GM12875 (cell line): ENCODE measurements around the gene IFFO2.

ENCODE experiments used
- H3K4me3 ChIP-seq: one replicate; pipeline ENCODE4 v1.5.1; 2011; ENCODE audit warnings: low read depth, low read length, control low read depth
- TF ChIP-seq, protein P1 (sequence below): IDR thresholded peaks from 2 replicates; pipeline ENCODE4 v1.5.1; 2011; ENCODE audit warnings: low read depth, mild to moderate bottlenecking, control low read depth, inconsistent platforms, low read length, moderate library complexity, borderline replicate concordance; ENCODE audit not compliant: insufficient read depth

Gene IFFO2

DNA sequence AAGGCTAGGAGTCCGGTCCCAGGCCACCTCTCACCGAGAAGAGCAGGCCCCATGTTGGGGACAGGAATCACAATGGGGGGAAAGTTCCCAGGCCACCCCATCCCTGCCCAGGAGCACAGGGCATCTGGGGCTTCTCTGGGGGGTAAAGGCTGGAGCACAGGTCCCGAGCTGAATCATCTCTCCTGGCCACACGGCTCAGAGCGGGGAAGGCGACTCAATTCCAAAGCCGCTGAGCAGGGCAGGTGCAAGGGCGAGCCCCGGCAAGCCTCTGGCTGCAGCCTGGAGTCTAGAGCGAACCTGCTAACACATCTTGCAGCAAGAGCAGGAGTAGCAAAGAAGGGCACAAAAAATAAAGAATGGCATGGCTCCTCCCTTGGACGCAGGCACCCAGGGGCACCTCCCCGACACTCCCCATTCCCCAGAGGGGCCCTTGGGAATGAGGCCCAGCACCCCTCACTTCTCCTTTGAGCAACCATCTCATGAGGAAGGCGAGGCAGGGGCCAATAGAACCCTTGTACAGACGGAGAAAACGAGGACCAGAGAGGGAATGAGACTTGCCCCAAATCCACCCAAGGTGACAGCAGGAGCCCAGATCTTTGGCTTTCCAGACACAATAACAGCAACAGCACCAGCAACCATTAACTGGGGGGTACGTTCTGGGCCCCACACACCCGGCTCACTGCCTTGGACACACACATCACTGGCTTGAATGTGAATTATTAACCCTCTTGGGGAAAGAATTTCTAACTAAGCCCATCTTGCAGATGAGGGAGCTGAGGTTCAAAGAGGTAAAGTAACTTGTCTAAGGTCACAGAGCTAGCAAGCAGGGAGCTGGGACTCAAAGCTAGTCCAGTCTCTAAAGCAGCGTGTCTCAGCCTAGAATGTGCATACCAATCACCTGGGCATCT, 33.4 kb downstream of the IFFO2 start:
- no peak overlapping the region for H3K4me3 ChIP-seq
- TF ChIP-seq, protein P1, sequence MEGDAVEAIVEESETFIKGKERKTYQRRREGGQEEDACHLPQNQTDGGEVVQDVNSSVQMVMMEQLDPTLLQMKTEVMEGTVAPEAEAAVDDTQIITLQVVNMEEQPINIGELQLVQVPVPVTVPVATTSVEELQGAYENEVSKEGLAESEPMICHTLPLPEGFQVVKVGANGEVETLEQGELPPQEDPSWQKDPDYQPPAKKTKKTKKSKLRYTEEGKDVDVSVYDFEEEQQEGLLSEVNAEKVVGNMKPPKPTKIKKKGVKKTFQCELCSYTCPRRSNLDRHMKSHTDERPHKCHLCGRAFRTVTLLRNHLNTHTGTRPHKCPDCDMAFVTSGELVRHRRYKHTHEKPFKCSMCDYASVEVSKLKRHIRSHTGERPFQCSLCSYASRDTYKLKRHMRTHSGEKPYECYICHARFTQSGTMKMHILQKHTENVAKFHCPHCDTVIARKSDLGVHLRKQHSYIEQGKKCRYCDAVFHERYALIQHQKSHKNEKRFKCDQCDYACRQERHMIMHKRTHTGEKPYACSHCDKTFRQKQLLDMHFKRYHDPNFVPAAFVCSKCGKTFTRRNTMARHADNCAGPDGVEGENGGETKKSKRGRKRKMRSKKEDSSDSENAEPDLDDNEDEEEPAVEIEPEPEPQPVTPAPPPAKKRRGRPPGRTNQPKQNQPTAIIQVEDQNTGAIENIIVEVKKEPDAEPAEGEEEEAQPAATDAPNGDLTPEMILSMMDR: no peak

DNA sequence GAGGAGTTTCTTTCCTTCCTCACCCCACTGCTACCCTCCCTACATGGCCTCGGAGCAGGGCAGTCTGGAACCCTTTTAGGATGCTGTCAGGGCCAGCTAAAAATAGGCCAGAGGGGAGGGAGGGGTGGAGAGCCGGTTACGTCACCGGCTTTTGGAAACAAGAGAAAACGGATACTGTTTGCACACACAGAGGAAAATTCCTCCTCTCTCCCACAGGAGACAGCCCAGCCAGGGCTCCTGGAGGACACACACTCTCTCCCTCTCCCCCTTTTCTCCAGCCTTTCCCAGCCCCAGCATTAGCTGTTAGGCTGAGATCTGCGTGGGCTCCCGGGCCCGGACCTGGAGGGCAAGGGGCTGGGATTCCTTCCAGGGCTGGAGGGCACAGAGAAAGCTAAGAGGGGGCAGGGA, 34.2 kb downstream of the IFFO2 start:
- TF ChIP-seq, protein P1: no peak
- no peak overlapping the region for H3K4me3 ChIP-seq

DNA sequence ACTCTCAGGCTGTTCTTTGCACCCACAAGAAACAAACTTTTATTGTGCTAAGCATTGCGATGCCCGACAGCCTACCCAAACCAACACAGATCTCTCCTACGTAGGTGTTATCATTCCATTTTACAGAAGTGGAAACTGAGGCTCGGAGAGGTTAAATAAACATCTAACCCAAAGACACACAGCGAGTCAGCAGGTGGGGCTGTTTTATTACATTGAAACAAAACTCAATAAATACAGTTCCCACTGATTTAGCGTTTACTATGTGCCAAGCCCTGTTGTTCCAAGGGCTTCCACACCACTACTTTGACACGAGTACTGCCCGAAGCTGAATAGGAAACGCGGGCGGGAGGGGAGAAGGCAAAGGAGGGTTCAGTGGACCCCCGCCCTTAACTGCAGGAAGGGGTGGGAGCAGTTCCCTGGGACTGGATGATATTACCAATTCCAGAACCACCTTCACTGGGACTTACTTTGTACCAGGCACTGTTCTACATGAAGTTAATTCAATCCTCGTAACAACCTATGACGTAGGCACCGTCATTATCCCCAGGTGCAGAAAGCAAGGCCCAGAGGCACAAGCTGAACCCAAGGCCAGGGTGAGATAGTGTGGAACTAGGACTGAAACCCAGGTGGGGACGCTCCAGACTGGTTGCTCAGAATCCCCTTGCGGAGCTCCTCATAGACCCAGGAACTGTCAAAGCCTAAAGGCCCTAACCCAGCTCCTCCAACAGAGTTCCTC, 34.8 kb downstream of the IFFO2 start:
- TF ChIP-seq, protein P1: no peak
- no peak overlapping the region for H3K4me3 ChIP-seq

DNA sequence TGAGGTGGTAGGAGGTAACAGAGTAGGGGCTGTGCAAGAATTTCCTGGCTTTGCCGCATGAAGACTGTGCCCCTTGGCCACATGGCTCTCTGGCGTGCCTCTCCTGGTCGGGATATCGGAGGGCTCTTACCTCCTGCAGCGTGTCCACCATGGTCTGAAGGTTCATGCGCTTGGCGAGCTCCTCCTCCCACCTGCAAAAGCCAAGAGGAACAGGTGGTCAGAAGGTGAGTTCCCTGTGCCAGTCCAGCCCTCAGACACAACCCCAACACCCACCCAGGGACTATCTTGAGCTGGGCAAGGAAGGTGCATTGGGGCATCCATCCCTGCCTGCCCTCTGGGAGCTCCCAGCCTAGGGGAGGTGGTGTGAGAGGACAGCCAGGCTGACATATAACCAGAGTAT, 35.5 kb downstream of the IFFO2 start:
- TF ChIP-seq, protein P1: no peak
- no peak overlapping the region for H3K4me3 ChIP-seq

DNA sequence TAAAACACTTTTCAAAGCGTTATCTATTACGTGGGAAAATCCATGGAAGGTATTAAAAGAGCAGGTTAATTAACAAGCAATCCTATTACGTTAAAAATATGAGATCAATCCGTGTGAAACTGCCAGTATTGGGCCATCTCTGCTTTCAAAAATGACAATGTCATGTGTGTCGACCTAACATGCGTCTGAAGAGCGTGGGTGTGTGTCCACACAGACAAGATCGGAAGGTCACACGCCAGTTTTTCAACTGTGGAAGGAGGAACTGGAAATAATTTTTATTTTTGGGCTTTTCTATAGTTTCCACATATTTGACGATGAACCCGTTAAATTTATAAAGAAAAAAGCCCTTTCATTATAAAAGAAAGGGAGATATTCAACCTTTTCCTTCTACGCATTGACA, 36.5 kb downstream of the IFFO2 start:
- TF ChIP-seq, protein P1: no peak
- H3K4me3 ChIP-seq: no peak overlapping the region

DNA sequence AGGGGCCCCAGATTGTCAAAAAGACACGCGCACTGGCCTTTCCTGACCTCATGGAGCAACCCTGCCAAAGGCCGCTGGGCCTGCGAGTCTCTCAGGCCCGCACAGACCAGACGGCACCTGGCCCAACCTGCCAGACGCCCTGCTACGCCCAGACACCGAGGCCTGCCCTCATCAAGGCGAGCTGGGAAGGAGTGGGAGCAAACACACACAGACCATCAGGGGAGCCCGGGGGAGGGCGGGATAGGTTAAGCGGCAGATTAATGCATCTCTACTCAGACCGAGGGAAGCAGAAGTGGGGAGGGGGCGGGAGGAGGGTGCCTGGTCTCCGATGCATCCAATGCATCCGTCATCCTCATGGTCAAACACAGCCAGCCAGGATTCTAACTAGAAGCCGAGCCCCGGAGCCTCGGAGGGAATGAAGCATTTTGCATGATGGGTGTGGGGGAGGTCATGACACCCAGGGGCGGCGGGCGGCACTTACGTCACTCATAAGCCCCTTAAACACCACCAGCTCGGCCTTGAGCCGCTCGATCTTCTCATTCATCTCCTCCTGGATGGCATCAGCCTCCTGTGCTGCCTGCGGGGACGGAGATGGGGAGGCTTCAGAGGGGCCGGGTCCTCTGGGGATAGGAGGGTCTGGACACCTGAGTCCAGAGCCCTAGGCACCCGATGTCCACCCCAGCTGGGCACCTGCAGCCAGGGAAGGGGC, 37.1 kb downstream of the IFFO2 start:
- H3K4me3 ChIP-seq: no peak overlapping the region
- TF ChIP-seq, protein P1: no peak

DNA sequence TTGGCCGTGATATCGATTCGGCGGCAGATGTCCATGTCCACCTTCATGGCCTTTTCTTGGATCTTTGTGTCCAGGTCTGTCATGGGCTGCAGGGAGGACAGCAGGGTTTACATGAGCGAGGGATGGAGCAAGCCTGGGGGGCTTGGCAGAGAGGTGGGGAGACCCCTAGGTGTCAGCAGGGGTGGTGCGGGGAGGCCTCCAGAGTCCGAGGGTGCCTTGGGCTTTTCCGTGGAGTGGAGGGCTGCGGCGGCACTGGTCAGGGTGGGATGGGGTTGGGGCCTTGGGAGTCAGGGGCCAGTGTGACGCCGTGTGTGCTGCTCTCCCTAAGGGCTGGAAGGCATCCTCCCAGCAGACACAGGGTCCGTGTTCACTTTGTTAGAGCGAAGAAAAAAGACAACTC, 38.1 kb downstream of the IFFO2 start:
- H3K4me3 ChIP-seq: no peak overlapping the region
- TF ChIP-seq, protein P1: no peak
